ENCODE measurements around the gene GCNT2. TPM values are rescaled to one million over a fixed set of nuclear protein-coding genes. Genes with fewer than 3 reads are reported as not detected.

Gene GCNT2
- 10 to 100 TPM; 22.2 to 67.9 (median 48.6) TPM for total RNA-seq
- polyA plus RNA-seq, result 10 to 100 TPM in 1 of 2 donors, 1 to 10 TPM in 1; 5.1 to 13.5 TPM
- long read RNA-seq, donor 1, full-length matches to known transcripts, result 21 of 35 reads
- long read RNA-seq, donor 1, partial matches to known transcripts, result 5 of 35 reads
- long read RNA-seq, donor 1, other reads (novel, unspliced or antisense), result 9 of 35 reads
- long read RNA-seq, donor 2, full-length matches to known transcripts, result 20 of 36 reads
- long read RNA-seq, donor 2, partial matches to known transcripts, result 8 of 36 reads
- long read RNA-seq, donor 2, other reads (novel, unspliced or antisense), result 8 of 36 reads
- long read RNA-seq, donor 3, full-length matches to known transcripts, result 8 of 17 reads
- long read RNA-seq, donor 3, partial matches to known transcripts, result 1 of 17 reads
- long read RNA-seq, donor 3, other reads (novel, unspliced or antisense), result 8 of 17 reads

DNA sequence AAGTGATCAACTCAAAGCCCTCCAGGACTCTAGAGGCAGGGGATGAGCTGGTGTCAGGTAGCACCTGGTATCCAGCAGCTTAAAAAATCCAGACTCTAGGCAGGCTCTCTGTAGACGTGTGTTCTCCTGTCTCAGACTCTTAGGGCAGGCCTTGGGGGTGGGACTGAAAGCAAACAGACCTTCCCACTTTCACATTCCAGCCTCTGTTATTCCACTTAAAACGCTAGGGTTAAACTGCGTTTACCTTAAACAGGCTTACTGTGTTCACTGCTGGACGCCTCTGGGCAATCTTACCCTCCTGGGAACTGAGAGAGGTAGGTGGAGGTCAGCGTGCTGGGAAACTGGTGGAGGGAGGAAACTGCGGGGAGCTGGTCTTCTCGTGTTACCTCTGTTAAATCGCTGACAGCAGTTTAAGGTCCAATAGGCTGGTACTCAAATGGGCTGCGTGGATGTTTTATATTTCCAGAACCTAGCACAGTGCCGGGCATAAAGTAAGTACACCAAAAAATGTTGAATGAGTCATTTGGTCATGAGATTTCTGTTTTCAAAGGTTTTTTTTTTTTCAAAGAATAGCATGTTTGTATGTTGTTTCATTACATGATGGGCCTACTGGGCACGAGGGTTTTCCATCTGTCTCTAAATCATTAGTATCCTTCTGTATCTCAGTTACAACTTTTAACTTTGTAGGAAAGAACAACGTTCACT lies at the start of gene GCNT2:
Gene GCNT2, plus strand, starts transcription at position 248 of the 705 bp plus-strand sequence. CDS start 7,561 bp downstream, outside the sequence.
- Histone ChIP-seq H3K36me3 (no peaks in the 10 kb centered on the region), H3K27me3 (no peaks in the 10 kb centered on the region), H3K4me1 (peaks cover 0 to 31% (median 9%) of the 10 kb centered on the region in 9 donors), H3K9me3 (no peaks in the 10 kb centered on the region), H3K27ac (peak within 1 kb of the TSS; percentile 28 to 86 (median 73)), H3K4me3 (peak within 1 kb of the TSS in 9 of 10 donors; percentile 10 to 46 (median 34))
- DNase-seq, result no peak
- TF ChIP-seq CTCF (IDR thresholded peaks at IDR 0.05), result no peak
- 7 to 17% methylated on average over 12 of the region's 12 CpGs for WGBS, 2 donors
- ATAC-seq, result peak; percentile 41 to 81 (median 74)
- intact Hi-C loops (cut with DNase I), result loop anchor here in 3 of 10 donors (5.0 to 10.0 kb wide), 3 partner anchors 76 to 104 kb away; no protein-coding TSS in a partner anchor

DNA sequence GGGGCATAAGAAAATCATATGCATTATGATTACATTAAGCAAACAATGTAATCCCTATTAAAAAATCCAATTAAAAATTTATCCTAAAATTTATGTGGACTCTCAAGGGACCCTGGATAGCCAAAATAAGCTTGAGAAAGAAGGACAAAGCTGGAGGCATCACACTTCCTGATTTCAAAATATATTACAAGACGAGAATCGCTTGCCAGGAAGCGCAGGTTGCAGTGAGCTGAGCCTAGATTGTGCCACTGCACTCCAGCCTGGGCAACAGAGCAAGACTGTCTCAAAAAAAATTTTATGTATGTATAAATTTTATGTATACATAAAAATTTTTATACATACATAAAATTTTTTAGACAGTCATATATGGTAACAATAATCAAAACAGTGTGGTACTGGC lies 48.5 kb upstream of the GCNT2 start:
- DNase-seq, result no peak
- Histone ChIP-seq H3K4me1 (no peaks in the 10 kb centered on the region), H3K4me3 (no peak overlapping the region), H3K27me3 (peaks cover 0 to 27% (median 9%) of the 10 kb centered on the region in 7 donors), H3K27ac (no peak overlapping the region), H3K36me3 (no peaks in the 10 kb centered on the region), H3K9me3 (peaks cover 0 to 9% (median 0%) of the 10 kb centered on the region in 11 donors)
- no peak for TF ChIP-seq CTCF (IDR thresholded peaks at IDR 0.05)
- no peak for ATAC-seq
- intact Hi-C loops (cut with DNase I), result loop anchor here in 6 of 10 donors (10.0 kb wide), 2 partner anchors 592 to 602 kb away; no protein-coding TSS in a partner anchor
- 70 to 74% methylated on average over 3 of the region's 3 CpGs for WGBS, 2 donors

- no peak for ATAC-seq
- peaks cover 0 to 3% (median 0%) of the 10 kb centered on the region in 11 donors for H3K9me3 ChIP-seq
- H3K36me3 ChIP-seq, result no peaks in the 10 kb centered on the region
Observed at GRCh38 chr6:10478187-10479040, 42.7 kb upstream of the GCNT2 start.

More at GRCh38 chr6:10478187-10479040, 42.7 kb upstream of the GCNT2 start:
- Histone ChIP-seq H3K4me3 (no peak overlapping the region), H3K27me3 (peaks cover 0 to 10% (median 0%) of the 10 kb centered on the region in 7 donors), H3K4me1 (no peaks in the 10 kb centered on the region), H3K27ac (no peak overlapping the region)
- TF ChIP-seq CTCF (IDR thresholded peaks at IDR 0.05), result peak; percentile 34 to 70 (median 59)
- 57 to 60% methylated on average over 10 of the region's 10 CpGs for WGBS, 2 donors
- no peak for DNase-seq
- intact Hi-C loops (cut with DNase I), result loop anchor here (1.0 to 10.0 kb wide), 6 partner anchors 322 to 596 kb away; no protein-coding TSS in a partner anchor
